ENCODE measurements around the gene DHX40. TPM values are rescaled to one million over a fixed set of nuclear protein-coding genes. Genes with fewer than 3 reads are reported as not detected.

DHX40 gene
- total and polyA plus RNA-seq, 2 donors = 21.7 to 38.7 TPM

DNA sequence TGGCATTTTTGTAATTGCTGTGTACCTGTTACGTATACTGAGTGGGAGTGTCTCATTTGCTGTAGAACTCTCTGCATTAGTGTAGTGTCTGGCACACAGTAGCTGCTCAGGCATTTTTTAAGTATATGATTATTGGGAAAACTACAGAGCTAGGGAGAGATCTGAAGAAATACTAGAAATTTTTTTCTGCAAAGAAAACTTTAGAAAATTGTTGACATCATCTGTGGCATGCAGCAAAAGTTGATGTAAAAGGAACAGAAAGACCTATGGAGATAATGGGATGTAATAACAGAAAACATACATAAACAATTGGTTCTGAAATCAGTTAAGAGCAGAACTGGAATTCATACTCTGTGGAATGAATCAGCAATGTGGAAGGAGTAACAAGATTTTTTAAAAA lies 65.9 kb downstream of the DHX40 start:
- H3K27me3 ChIP-seq (ENCODE audit: control insufficient read depth in 2 of 2, insufficient read depth in 1 of 2, low read length in 1 of 2) = no peaks in the 10 kb centered on the region
- peaks cover 0 to 6% of the 10 kb centered on the region in 2 donors for H3K4me1 ChIP-seq (ENCODE audit: control insufficient read depth in 2 of 2, insufficient read depth in 2 of 2, low read length in 2 of 2)
- H3K27ac ChIP-seq (ENCODE audit: low read depth in 1 of 2, low read length in 1 of 2) = no peak overlapping the region
- H3K36me3 ChIP-seq (ENCODE audit: control insufficient read depth in 2 of 2, insufficient read depth in 2 of 2, low read length in 1 of 2) = peaks cover 5 to 6% of the 10 kb centered on the region in 2 donors
- no peaks in the 10 kb centered on the region for H3K9me3 ChIP-seq (ENCODE audit: control insufficient read depth in 2 of 2, insufficient read depth in 1 of 2, low read length in 1 of 2)
- DNase-seq (ENCODE audit: low read depth in 6 of 9, low spot score in 9 of 9) = no peak
- 94% methylated on average over 1 of the region's 1 CpG for whole genome bisulfite sequencing
- no peak overlapping the region for H3K4me3 ChIP-seq (ENCODE audit: low read length in 2 of 2)

DNA sequence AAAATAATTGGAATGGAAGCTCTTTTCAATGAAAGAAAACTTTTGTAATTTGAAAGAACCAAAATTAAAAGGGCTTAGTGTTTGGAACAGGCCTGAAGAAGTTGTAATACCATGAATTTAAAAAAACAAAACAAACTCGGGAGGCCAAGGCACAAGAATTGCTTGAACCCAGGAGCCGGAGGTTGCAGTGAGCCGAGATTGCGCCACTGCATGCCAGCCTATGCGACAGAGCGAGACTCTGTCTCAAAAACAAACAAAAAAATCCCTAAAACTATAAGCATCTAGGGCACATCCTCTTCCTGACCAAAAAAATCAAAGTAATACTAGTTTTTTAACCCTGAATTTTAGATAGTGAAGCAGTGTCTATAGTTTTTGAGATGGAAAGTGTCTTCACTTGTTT lies 67.0 kb downstream of the DHX40 start:
- H3K27ac ChIP-seq (ENCODE audit: low read depth in 1 of 2, low read length in 1 of 2) = no peak overlapping the region
- DNase-seq (ENCODE audit: low read depth in 6 of 9, low spot score in 9 of 9) = no peak
- peaks cover 5 to 6% of the 10 kb centered on the region in 2 donors for H3K36me3 ChIP-seq (ENCODE audit: control insufficient read depth in 2 of 2, insufficient read depth in 2 of 2, low read length in 1 of 2)
- H3K9me3 ChIP-seq (ENCODE audit: control insufficient read depth in 2 of 2, insufficient read depth in 1 of 2, low read length in 1 of 2) = no peaks in the 10 kb centered on the region
- H3K4me1 ChIP-seq (ENCODE audit: control insufficient read depth in 2 of 2, insufficient read depth in 2 of 2, low read length in 2 of 2) = peaks cover 0 to 6% of the 10 kb centered on the region in 2 donors
- H3K4me3 ChIP-seq (ENCODE audit: low read length in 2 of 2) = no peak overlapping the region
- WGBS = 92% methylated on average over 6 of the region's 6 CpGs
- H3K27me3 ChIP-seq (ENCODE audit: control insufficient read depth in 2 of 2, insufficient read depth in 1 of 2, low read length in 1 of 2) = no peaks in the 10 kb centered on the region

GRCh38 chr17:59633658-59634359 lies 68.4 kb downstream of the DHX40 start:
- Histone ChIP-seq H3K4me1 (ENCODE audit: control insufficient read depth in 2 of 2, insufficient read depth in 2 of 2, low read length in 2 of 2) (peaks cover 0 to 2% of the 10 kb centered on the region in 2 donors), H3K27ac (ENCODE audit: low read depth in 1 of 2, low read length in 1 of 2) (no peak overlapping the region), H3K4me3 (ENCODE audit: low read length in 2 of 2) (no peak overlapping the region), H3K27me3 (ENCODE audit: control insufficient read depth in 2 of 2, insufficient read depth in 1 of 2, low read length in 1 of 2) (no peaks in the 10 kb centered on the region), H3K9me3 (ENCODE audit: control insufficient read depth in 2 of 2, insufficient read depth in 1 of 2, low read length in 1 of 2) (no peaks in the 10 kb centered on the region), H3K36me3 (ENCODE audit: control insufficient read depth in 2 of 2, insufficient read depth in 2 of 2, low read length in 1 of 2) (peaks cover 3 to 8% of the 10 kb centered on the region in 2 donors)
- no peak for DNase-seq (ENCODE audit: low read depth in 6 of 9, low spot score in 9 of 9)
- WGBS = 96% methylated on average over 5 of the region's 5 CpGs

GRCh38 chr17:59634632-59635541 lies 69.5 kb downstream of the DHX40 start:
- DNase-seq (ENCODE audit: low read depth in 6 of 9, low spot score in 9 of 9) = peak in 1 of 9 donors; percentile 10
- no peak overlapping the region for H3K4me3 ChIP-seq (ENCODE audit: low read length in 2 of 2)
- WGBS = 74% methylated on average over 3 of the region's 3 CpGs
- H3K27me3 ChIP-seq (ENCODE audit: control insufficient read depth in 2 of 2, insufficient read depth in 1 of 2, low read length in 1 of 2) = no peaks in the 10 kb centered on the region
- H3K36me3 ChIP-seq (ENCODE audit: control insufficient read depth in 2 of 2, insufficient read depth in 2 of 2, low read length in 1 of 2) = peaks cover 3 to 8% of the 10 kb centered on the region in 2 donors
- peaks cover 0 to 2% of the 10 kb centered on the region in 2 donors for H3K4me1 ChIP-seq (ENCODE audit: control insufficient read depth in 2 of 2, insufficient read depth in 2 of 2, low read length in 2 of 2)
- H3K9me3 ChIP-seq (ENCODE audit: control insufficient read depth in 2 of 2, insufficient read depth in 1 of 2, low read length in 1 of 2) = no peaks in the 10 kb centered on the region
- H3K27ac ChIP-seq (ENCODE audit: low read depth in 1 of 2, low read length in 1 of 2) = no peak overlapping the region

DNA sequence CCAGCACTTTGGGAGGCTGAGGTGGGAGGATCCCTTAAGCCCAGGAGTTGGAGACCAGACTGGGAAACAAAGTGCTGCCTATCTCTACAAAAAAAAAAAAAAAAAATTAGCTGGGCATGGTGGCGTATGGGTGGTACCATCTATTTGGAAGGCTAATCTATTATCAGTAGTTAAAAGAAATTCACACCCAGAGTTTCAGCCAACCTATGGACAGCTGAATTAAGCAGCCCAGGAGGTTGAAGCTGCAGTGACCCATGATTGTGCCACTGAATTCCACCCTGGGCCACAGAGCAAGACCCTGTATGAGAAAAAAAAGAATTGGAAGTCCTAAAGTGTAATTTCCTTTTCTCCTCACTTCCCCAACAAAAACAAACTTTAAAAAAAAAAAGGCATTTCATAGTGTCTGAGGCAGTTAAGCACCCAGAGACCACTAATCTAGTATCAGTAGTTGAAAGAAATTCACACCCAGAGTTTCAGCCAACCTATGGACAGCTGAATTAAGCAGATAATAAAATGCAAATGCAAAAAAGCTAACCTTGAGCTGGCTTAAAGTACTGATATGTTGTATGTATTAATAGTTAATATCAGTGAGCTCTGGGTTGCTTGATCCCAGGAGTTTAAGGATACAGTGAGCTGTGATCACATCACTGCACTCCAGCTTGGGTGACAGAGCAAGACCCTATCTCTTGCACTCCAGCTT lies 72.4 kb downstream of the DHX40 start:
- Histone ChIP-seq H3K4me3 (ENCODE audit: low read length in 2 of 2) (no peak overlapping the region), H3K9me3 (ENCODE audit: control insufficient read depth in 2 of 2, insufficient read depth in 1 of 2, low read length in 1 of 2) (no peaks in the 10 kb centered on the region), H3K36me3 (ENCODE audit: control insufficient read depth in 2 of 2, insufficient read depth in 2 of 2, low read length in 1 of 2) (peaks cover 3 to 8% of the 10 kb centered on the region in 2 donors), H3K27me3 (ENCODE audit: control insufficient read depth in 2 of 2, insufficient read depth in 1 of 2, low read length in 1 of 2) (no peaks in the 10 kb centered on the region), H3K4me1 (ENCODE audit: control insufficient read depth in 2 of 2, insufficient read depth in 2 of 2, low read length in 2 of 2) (peaks cover 5 to 6% of the 10 kb centered on the region in 2 donors), H3K27ac (ENCODE audit: low read depth in 1 of 2, low read length in 1 of 2) (no peak overlapping the region)
- DNase-seq (ENCODE audit: low read depth in 6 of 9, low spot score in 9 of 9) = no peak
- 97% methylated on average over 1 of the region's 1 CpG for WGBS

DNA sequence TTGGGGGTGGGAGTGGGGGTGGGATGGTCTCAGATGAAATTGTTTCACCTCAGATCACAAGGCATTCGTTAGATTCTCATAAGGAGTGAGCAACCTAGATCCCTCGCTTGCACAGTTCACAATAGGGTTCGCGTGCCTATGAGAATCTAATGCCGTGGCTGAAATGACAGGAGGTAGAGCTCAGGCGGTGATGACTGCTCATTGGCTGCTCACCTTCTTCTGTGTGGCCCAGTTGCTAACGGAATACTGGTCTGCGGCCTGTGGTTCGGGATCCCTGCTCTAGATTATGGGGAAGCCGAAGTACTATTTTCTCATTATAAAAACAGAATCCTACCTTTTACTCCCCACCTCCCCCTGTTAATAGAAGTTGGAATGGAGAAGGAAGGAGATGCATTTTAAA lies 73.1 kb downstream of the DHX40 start:
- H3K4me3 ChIP-seq (ENCODE audit: low read length in 2 of 2) = no peak overlapping the region
- peaks cover 5 to 6% of the 10 kb centered on the region in 2 donors for H3K4me1 ChIP-seq (ENCODE audit: control insufficient read depth in 2 of 2, insufficient read depth in 2 of 2, low read length in 2 of 2)
- H3K27me3 ChIP-seq (ENCODE audit: control insufficient read depth in 2 of 2, insufficient read depth in 1 of 2, low read length in 1 of 2) = no peaks in the 10 kb centered on the region
- no peaks in the 10 kb centered on the region for H3K9me3 ChIP-seq (ENCODE audit: control insufficient read depth in 2 of 2, insufficient read depth in 1 of 2, low read length in 1 of 2)
- peaks cover 3 to 8% of the 10 kb centered on the region in 2 donors for H3K36me3 ChIP-seq (ENCODE audit: control insufficient read depth in 2 of 2, insufficient read depth in 2 of 2, low read length in 1 of 2)
- DNase-seq (ENCODE audit: low read depth in 6 of 9, low spot score in 9 of 9) = no peak
- WGBS = 87% methylated on average over 10 of the region's 10 CpGs
- H3K27ac ChIP-seq (ENCODE audit: low read depth in 1 of 2, low read length in 1 of 2) = no peak overlapping the region

- peak in 6 of 9 donors; percentile 47 to 78 (median 52) for DNase-seq (ENCODE audit: low read depth in 6 of 9, low spot score in 9 of 9)
- H3K4me3 ChIP-seq (ENCODE audit: low read length in 2 of 2) = no peak overlapping the region
- no peaks in the 10 kb centered on the region for H3K9me3 ChIP-seq (ENCODE audit: control insufficient read depth in 2 of 2, insufficient read depth in 1 of 2, low read length in 1 of 2)
- peaks cover 0 to 23% of the 10 kb centered on the region in 2 donors for H3K36me3 ChIP-seq (ENCODE audit: control insufficient read depth in 2 of 2, insufficient read depth in 2 of 2, low read length in 1 of 2)
- H3K4me1 ChIP-seq (ENCODE audit: control insufficient read depth in 2 of 2, insufficient read depth in 2 of 2, low read length in 2 of 2) = peaks cover 3 to 6% of the 10 kb centered on the region in 2 donors
- 5% methylated on average over 2 of the region's 2 CpGs for WGBS
- no peaks in the 10 kb centered on the region for H3K27me3 ChIP-seq (ENCODE audit: control insufficient read depth in 2 of 2, insufficient read depth in 1 of 2, low read length in 1 of 2)
- H3K27ac ChIP-seq (ENCODE audit: low read depth in 1 of 2, low read length in 1 of 2) = peak overlapping the region; percentile 0 to 55
Measured at GRCh38 chr17:59641799-59642484, 76.5 kb downstream of the DHX40 start.

DNA sequence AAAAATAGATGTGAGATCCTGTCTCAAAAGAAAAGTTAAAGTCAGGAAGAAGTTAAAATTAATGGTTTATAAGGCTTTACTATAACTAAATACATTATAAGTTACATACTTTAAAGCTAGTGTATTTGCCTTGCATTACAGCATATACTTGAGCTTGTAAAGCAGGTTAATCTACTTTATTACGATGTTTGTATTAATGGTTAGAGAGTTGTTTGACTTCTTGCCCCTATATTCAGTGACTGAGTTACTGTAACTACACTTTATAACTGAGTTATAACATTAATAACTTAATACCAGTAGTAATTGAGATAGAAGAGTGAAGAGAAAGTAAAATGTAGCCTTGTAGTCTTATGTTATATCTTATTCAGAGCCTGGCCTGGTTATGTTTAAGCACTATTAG lies 77.2 kb downstream of the DHX40 start:
- 92% methylated on average over 1 of the region's 1 CpG for WGBS
- H3K36me3 ChIP-seq (ENCODE audit: control insufficient read depth in 2 of 2, insufficient read depth in 2 of 2, low read length in 1 of 2) = peaks cover 3 to 27% of the 10 kb centered on the region in 2 donors
- no peak overlapping the region for H3K4me3 ChIP-seq (ENCODE audit: low read length in 2 of 2)
- no peaks in the 10 kb centered on the region for H3K27me3 ChIP-seq (ENCODE audit: control insufficient read depth in 2 of 2, insufficient read depth in 1 of 2, low read length in 1 of 2)
- peaks cover 3 to 6% of the 10 kb centered on the region in 2 donors for H3K4me1 ChIP-seq (ENCODE audit: control insufficient read depth in 2 of 2, insufficient read depth in 2 of 2, low read length in 2 of 2)
- H3K27ac ChIP-seq (ENCODE audit: low read depth in 1 of 2, low read length in 1 of 2) = no peak overlapping the region
- H3K9me3 ChIP-seq (ENCODE audit: control insufficient read depth in 2 of 2, insufficient read depth in 1 of 2, low read length in 1 of 2) = no peaks in the 10 kb centered on the region
- no peak for DNase-seq (ENCODE audit: low read depth in 6 of 9, low spot score in 9 of 9)
